Calu3 (cell line): Measurements from ENCODE around the gene ICOS. TPM values are rescaled to one million over a fixed set of nuclear protein-coding genes. Genes with fewer than 3 reads are reported as not detected.
"Not testable (repeated sequence)": the region's sequence is repeated elsewhere in the genome, so short reads cannot be mapped to it uniquely, and the experiment has no call there.

Experiments
- BruUV-seq: library from RNA; stranded (reverse); fragments of 400-500 nt; replicated peaks from 2 replicates; lab custom pipeline; 2021; lab: Mats Ljungman, UMichigan
- CTCF ChIA-PET: fragments of 300-600 bp; sonication (Branson Sonifier 250); formaldehyde crosslinking; loops from one replicate; lab custom pipeline; 2022; ENCODE audit warnings: antibody characterized with exemption; lab: Charles Lee
- DNase-seq: peaks from one replicate; pipeline ENCODE4 v3.0.0; 2022
- H3K27ac Mint-ChIP-seq: one replicate; pipeline ENCODE4 v1.8.0; 2022; ENCODE audit warnings: mixed read lengths; ENCODE audit not compliant: unreplicated experiment
- H3K27me3 Mint-ChIP-seq: one replicate; pipeline ENCODE4 v1.8.0; 2022; ENCODE audit warnings: mixed read lengths; ENCODE audit not compliant: unreplicated experiment
- H3K36me3 Mint-ChIP-seq: one replicate; pipeline ENCODE4 v1.8.0; 2022; ENCODE audit warnings: mild to moderate bottlenecking, moderate library complexity, mixed read lengths; ENCODE audit not compliant: insufficient read depth, unreplicated experiment
- H3K4me1 Mint-ChIP-seq: one replicate; pipeline ENCODE4 v1.8.0; 2022; ENCODE audit warnings: mild to moderate bottlenecking, low read depth, mixed read lengths; ENCODE audit not compliant: unreplicated experiment
- H3K4me3 Mint-ChIP-seq: one replicate; pipeline ENCODE4 v1.8.0; 2022; ENCODE audit warnings: mild to moderate bottlenecking, low read depth, moderate library complexity, mixed read lengths; ENCODE audit not compliant: unreplicated experiment
- H3K9me3 Mint-ChIP-seq: one replicate; pipeline ENCODE4 v1.8.0; 2022; ENCODE audit warnings: low read depth, mixed read lengths; ENCODE audit not compliant: unreplicated experiment
- intact Hi-C: fragments of 100-400 bp; cut with micrococcal nuclease; formaldehyde crosslinking; loops from one replicate; pipeline ENCODE4 v1.10.0; 2022; ENCODE audit not compliant: unreplicated experiment
- total RNA-seq: library from RNA; stranded (reverse); gene quantifications from 2 replicates; pipeline ENCODE4 v1.2.3, GENCODE V29; 2022
- TF ChIP-seq, protein P1 (sequence below): fragments of 200-600 bp; IDR thresholded peaks from one replicate; pipeline ENCODE4 v1.8.0; 2022; ENCODE audit warnings: antibody characterized with exemption; ENCODE audit not compliant: unreplicated experiment

ICOS gene
- total RNA-seq, 1 experiment from 2014 or later, result not detected

DNA sequence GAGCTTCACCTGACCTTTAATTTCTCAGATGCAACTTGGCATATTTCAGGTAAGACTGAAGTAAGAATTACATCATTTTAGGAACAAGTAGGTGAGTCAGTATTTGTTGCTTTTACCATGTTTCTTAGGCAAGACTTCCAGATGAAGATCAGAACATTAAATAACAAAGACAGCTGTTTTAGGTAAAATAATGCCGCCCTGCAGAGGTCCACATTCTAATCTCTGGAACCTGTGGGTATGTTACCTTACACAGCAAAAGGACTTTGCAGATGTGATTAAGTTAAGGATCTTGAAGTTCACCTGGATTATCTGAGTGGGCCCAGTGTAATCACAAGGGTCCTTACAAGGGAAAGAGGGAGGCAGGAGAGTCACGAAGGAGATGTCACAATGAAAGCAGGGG, 39.3 kb downstream of the ICOS start:
- no peaks in the 10 kb centered on the region for H3K4me1 Mint-ChIP-seq
- BruUV-seq, result no TSS peak
- CTCF ChIA-PET, result no interaction called here
- H3K36me3 Mint-ChIP-seq, result no peaks in the 10 kb centered on the region
- H3K4me3 Mint-ChIP-seq, result no peak overlapping the region
- H3K27me3 Mint-ChIP-seq, result peaks cover 61% of the 10 kb centered on the region
- H3K27ac Mint-ChIP-seq, result no peak overlapping the region
- TF ChIP-seq, protein P1, sequence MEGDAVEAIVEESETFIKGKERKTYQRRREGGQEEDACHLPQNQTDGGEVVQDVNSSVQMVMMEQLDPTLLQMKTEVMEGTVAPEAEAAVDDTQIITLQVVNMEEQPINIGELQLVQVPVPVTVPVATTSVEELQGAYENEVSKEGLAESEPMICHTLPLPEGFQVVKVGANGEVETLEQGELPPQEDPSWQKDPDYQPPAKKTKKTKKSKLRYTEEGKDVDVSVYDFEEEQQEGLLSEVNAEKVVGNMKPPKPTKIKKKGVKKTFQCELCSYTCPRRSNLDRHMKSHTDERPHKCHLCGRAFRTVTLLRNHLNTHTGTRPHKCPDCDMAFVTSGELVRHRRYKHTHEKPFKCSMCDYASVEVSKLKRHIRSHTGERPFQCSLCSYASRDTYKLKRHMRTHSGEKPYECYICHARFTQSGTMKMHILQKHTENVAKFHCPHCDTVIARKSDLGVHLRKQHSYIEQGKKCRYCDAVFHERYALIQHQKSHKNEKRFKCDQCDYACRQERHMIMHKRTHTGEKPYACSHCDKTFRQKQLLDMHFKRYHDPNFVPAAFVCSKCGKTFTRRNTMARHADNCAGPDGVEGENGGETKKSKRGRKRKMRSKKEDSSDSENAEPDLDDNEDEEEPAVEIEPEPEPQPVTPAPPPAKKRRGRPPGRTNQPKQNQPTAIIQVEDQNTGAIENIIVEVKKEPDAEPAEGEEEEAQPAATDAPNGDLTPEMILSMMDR, result no peak
- no peak for DNase-seq
- intact Hi-C loops, result no loop called here
- H3K9me3 Mint-ChIP-seq, result no peaks in the 10 kb centered on the region

DNA sequence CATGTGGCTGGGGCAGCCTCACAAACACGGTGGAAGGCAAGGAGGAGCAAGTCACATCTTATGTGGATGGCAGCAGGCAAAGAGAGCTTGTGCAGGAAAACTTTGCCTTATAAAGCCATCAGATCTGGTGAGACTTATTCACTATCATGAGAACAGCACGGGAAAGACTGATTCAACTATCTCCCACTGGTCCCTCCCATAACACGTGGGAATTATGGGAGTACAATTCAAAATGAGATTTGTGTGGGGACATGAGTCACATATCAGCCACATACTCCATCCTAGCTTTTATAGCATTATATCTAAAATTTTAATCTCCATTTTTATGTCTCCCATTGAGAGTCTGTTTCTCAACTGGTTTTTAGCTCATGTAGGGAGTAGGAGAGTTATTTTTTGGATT, 45.7 kb downstream of the ICOS start:
- TF ChIP-seq, protein P1, result no peak
- Mint-ChIP-seq H3K36me3 (no peaks in the 10 kb centered on the region), H3K4me3 (no peak overlapping the region), H3K27me3 (peaks cover 59% of the 10 kb centered on the region), H3K27ac (no peak overlapping the region), H3K9me3 (no peaks in the 10 kb centered on the region), H3K4me1 (no peaks in the 10 kb centered on the region)
- intact Hi-C loops, result no loop called here
- no peak for DNase-seq
- CTCF ChIA-PET, result no interaction called here
- BruUV-seq, result no TSS peak

DNA sequence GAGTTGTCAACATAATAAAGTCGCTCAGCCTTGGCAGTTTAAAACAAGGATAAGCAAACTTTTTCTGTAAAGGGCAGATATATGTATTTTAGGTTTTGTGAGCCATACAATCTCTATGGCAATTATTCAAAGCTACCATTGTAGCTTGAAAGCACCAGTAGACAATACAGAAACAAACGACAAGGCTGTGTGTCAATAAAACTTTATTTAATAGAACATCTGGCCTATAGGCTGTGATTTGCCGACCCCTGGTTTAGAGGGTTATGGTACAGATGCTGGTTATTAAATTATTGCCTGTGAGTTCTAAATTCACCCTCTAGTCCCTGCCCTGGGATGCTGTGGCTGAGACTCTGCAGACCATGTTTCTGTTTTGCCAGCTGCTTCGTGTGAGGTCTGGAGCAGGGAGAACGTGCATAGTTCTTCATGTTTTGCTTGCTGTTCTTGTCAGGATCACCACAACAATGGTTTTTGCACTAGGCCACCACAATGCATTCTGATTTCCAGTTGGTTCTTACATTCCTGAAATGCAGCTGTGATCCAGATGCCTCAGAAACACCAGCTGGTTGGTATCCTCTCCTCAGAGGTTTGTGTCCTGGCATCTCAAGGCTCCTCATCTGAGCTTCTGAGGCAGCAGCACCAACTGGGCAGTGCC, 46.6 kb downstream of the ICOS start:
- DNase-seq, result no peak
- Mint-ChIP-seq H3K9me3 (no peaks in the 10 kb centered on the region), H3K36me3 (no peaks in the 10 kb centered on the region), H3K27me3 (peaks cover 59% of the 10 kb centered on the region), H3K4me1 (no peaks in the 10 kb centered on the region), H3K27ac (no peak overlapping the region), H3K4me3 (no peak overlapping the region)
- TF ChIP-seq, protein P1, result no peak
- BruUV-seq, result no TSS peak
- intact Hi-C loops, result no loop called here
- CTCF ChIA-PET, result no interaction called here

DNA sequence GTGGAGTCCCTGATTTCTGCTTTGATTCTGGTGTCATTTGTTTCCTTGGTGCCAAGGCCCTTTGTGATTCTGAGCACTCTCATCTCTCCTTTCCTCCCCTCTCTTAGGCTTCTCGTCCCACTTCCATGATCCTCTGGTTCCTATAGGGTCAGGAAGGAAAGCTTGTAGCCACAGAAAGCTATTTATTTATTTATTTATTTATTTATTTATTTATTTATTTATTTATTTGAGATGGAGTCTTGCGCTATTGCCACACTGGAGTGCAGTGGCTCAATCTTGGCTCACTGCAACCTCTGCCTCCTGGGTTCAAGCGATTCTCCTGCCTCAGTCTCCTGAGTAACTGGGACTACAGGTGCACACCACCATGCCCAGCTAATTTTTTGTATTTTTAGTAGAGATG, 49.4 kb downstream of the ICOS start:
- not testable (repeated sequence) for H3K36me3 Mint-ChIP-seq, H3K4me3 Mint-ChIP-seq

DNA sequence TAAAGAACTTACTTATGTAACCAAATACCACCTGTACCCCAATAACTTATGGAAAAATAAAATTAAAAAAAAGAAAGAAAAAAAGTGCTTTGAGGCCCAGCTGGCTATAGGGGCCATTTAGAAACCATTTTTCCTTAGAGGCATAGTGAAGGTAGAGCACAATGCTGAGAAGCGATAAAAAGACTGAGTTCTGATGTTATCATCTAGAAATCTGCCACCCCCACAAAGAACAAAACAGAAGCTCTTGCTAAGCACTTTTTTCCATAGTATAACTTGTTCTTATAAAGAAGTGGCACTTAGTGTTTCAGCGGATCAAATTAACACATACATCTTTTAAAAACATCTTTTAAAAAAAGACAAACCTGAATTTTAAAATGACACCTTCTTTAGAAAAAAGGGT, 51.4 kb downstream of the ICOS start:
- intact Hi-C loops, result no loop called here
- BruUV-seq, result no TSS peak
- H3K27me3 Mint-ChIP-seq, result peaks cover 25% of the 10 kb centered on the region
- H3K9me3 Mint-ChIP-seq, result no peaks in the 10 kb centered on the region
- no peaks in the 10 kb centered on the region for H3K4me1 Mint-ChIP-seq
- no peak for DNase-seq
- no peaks in the 10 kb centered on the region for H3K36me3 Mint-ChIP-seq
- no peak overlapping the region for H3K4me3 Mint-ChIP-seq
- TF ChIP-seq, protein P1, result no peak
- CTCF ChIA-PET, result no interaction called here
- no peak overlapping the region for H3K27ac Mint-ChIP-seq

More for the DNA sequence above, 49.4 kb downstream of the ICOS start:
- H3K9me3 Mint-ChIP-seq, H3K4me1 Mint-ChIP-seq, BruUV-seq, H3K27ac Mint-ChIP-seq, DNase-seq, intact Hi-C loops, CTCF ChIA-PET: not testable (repeated sequence)
- peaks cover 44% of the 10 kb centered on the region for H3K27me3 Mint-ChIP-seq
